ENCODE results near the gene KCNF1.

The KCNF1 gene

GRCh38 chr2:10961490-10961875, 49.7 kb downstream of the KCNF1 start:
- in situ Hi-C loops (cut with MboI; ENCODE audit: low sequenced_read_pairs): no loop called here

GRCh38 chr2:10962004-10962403, 50.3 kb downstream of the KCNF1 start:
- in situ Hi-C loops (cut with MboI; ENCODE audit: low sequenced_read_pairs): no loop called here

GRCh38 chr2:10963155-10963554, 51.4 kb downstream of the KCNF1 start:
- in situ Hi-C loops (cut with MboI; ENCODE audit: low sequenced_read_pairs): no loop called here
